BJ (cell line): ENCODE measurements around the gene SLC23A2. TPM values are rescaled to one million over a fixed set of nuclear protein-coding genes. Genes with fewer than 3 reads are reported as not detected.

ENCODE experiments used
- CTCF ChIA-PET: fragments of 350-600 bp; formaldehyde crosslinking; extraction: SDS; loops from one replicate; lab custom pipeline; 2021; ENCODE audit warnings: antibody characterized with exemption, inconsistent platforms; lab: Yijun Ruan, JAX
- POLR2A ChIA-PET: fragments of 300-600 bp; sonication (Branson Sonifier 250); formaldehyde crosslinking; extraction: SDS; loops from one replicate; lab custom pipeline; 2021; ENCODE audit warnings: antibody characterized with exemption; lab: Charles Lee
- DNase-seq: peaks from one replicate; pipeline ENCODE4 v3.0.0-alpha.2; 2011; ENCODE audit warnings: low read depth
- H3K27me3 ChIP-seq: 2 replicates; pipeline ENCODE4 v1.6.0; 2011; ENCODE audit warnings: low read length; ENCODE audit not compliant: control insufficient read depth, insufficient read depth
- H3K36me3 ChIP-seq: 2 replicates; pipeline ENCODE4 v1.5.1; 2011; ENCODE audit warnings: low read length; ENCODE audit not compliant: control insufficient read depth, insufficient read depth
- H3K4me3 ChIP-seq: 2 replicates; pipeline ENCODE4 v1.5.1; 2011; ENCODE audit warnings: low read depth, mild to moderate bottlenecking, control low read depth, low read length
- CTCF ChIP-seq: IDR thresholded peaks from 2 replicates; pipeline ENCODE4 v1.5.1; 2011; ENCODE audit warnings: low read depth, mild to moderate bottlenecking, control low read depth, inconsistent platforms, low read length, moderate library complexity; ENCODE audit not compliant: insufficient read depth
- polyA plus RNA-seq: library from polyadenylated mRNA; depleted of rRNA; stranded (reverse); fragments of >200 nt; gene quantifications from 2 replicates; pipeline ENCODE4 v1.2.3, GENCODE V29; 2011

SLC23A2 gene
- polyA plus RNA-seq, 1 experiment, result 11.2 TPM

GRCh38 chr20:4838526-4838925 lies 162.8 kb downstream of the SLC23A2 start:
- no peak for TF ChIP-seq CTCF
- Histone ChIP-seq H3K4me3 (no peak overlapping the region), H3K36me3 (no peaks in the 10 kb centered on the region), H3K27me3 (peaks cover 5% of the 10 kb centered on the region)
- DNase-seq, result no peak
- ChIA-PET POLR2A (no interaction called here), CTCF (no interaction called here)

GRCh38 chr20:4837760-4838159 lies 163.6 kb downstream of the SLC23A2 start:
- CTCF ChIA-PET, result interaction anchor here (0.8 kb wide), 1 partner anchor 42 kb away, joined by 3 read pairs; no protein-coding TSS in a partner anchor

GRCh38 chr20:4836935-4837334 lies 164.4 kb downstream of the SLC23A2 start:
- no peaks in the 10 kb centered on the region for H3K36me3 ChIP-seq
- POLR2A ChIA-PET, result no interaction called here
- H3K27me3 ChIP-seq, result peaks cover 5% of the 10 kb centered on the region
- H3K4me3 ChIP-seq, result no peak overlapping the region
- TF ChIP-seq CTCF, result no peak
- DNase-seq, result no peak
- CTCF ChIA-PET, result interaction anchor here (0.6 to 1.0 kb wide), 2 partner anchors 20 to 264 kb away, joined by 3 read pairs; no protein-coding TSS in a partner anchor

More at GRCh38 chr20:4837760-4838159, 163.6 kb downstream of the SLC23A2 start:
- DNase-seq, result no peak
- Histone ChIP-seq H3K36me3 (no peaks in the 10 kb centered on the region), H3K27me3 (peaks cover 5% of the 10 kb centered on the region), H3K4me3 (no peak overlapping the region)
- POLR2A ChIA-PET, result no interaction called here
- TF ChIP-seq CTCF, result no peak

- CTCF ChIA-PET, result interaction anchor here (1.0 kb wide), 1 partner anchor 265 kb away, joined by 3 read pairs; no protein-coding TSS in a partner anchor
- no peak for DNase-seq
- no peak for TF ChIP-seq CTCF
- Histone ChIP-seq H3K4me3 (no peak overlapping the region), H3K27me3 (peaks cover 5% of the 10 kb centered on the region), H3K36me3 (no peaks in the 10 kb centered on the region)
- POLR2A ChIA-PET, result no interaction called here
Measured at GRCh38 chr20:4836473-4836872, 164.8 kb downstream of the SLC23A2 start.

GRCh38 chr20:4835244-4836177 lies 165.8 kb downstream of the SLC23A2 start:
- H3K27me3 ChIP-seq, result peaks cover 5% of the 10 kb centered on the region
- CTCF ChIA-PET, result interaction anchor here (1.0 kb wide), 1 partner anchor 266 kb away, joined by 3 read pairs; no protein-coding TSS in a partner anchor
- POLR2A ChIA-PET, result no interaction called here
- no peak for TF ChIP-seq CTCF
- H3K4me3 ChIP-seq, result no peak overlapping the region
- DNase-seq, result no peak
- H3K36me3 ChIP-seq, result no peaks in the 10 kb centered on the region
